ENCODE data around the gene RAD54L2.
"Not testable (repeated sequence)": the region's sequence is repeated elsewhere in the genome, so short reads cannot be mapped to it uniquely, and the experiment has no call there.

The RAD54L2 gene

DNA sequence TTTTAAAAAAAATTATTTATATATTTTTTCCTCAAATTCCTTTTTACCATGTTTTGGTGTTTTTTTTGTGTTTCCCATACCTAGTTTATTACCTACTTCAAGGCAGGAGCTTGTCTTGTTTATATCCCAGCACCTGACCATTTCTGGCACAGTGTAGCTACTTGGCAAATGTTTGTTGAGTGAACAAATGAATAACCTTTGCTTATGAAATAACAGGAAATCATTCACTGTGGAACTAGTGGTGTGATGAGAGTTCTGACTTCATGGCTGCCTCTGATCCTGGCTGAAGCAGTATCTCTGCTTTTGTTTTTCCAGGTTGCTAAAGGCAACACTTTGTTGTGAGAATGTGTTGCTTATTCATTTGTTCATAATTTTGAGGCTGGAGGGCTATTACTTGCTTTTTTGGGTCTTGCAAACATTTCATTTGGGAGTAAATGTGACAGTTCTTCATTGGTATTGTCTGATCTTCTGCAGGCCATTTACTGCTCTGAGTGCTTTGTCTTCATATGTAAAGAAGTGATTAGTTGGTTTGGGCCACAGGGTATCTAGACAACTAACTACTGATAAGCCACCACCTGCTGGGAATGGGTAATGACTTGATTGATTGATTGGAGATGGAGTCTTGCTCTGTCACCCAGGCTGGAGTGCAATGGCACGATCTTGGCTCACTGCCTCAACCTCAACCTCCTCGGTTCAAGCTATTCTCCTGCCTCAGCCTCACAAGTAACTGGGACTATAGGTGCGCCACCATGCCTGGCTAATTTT lies 5.7 kb downstream of the RAD54L2 start:
- no peak for DNase-seq

GRCh38 chr3:51547274-51547673 lies 8.8 kb downstream of the RAD54L2 start:
- DNase-seq, result no peak

GRCh38 chr3:51549311-51549710 lies 10.8 kb downstream of the RAD54L2 start:
- DNase-seq, result no peak

GRCh38 chr3:51550080-51550819 lies 11.7 kb downstream of the RAD54L2 start:
- no peak for DNase-seq

GRCh38 chr3:51557993-51558392 lies 19.5 kb downstream of the RAD54L2 start:
- no peak for DNase-seq

DNA sequence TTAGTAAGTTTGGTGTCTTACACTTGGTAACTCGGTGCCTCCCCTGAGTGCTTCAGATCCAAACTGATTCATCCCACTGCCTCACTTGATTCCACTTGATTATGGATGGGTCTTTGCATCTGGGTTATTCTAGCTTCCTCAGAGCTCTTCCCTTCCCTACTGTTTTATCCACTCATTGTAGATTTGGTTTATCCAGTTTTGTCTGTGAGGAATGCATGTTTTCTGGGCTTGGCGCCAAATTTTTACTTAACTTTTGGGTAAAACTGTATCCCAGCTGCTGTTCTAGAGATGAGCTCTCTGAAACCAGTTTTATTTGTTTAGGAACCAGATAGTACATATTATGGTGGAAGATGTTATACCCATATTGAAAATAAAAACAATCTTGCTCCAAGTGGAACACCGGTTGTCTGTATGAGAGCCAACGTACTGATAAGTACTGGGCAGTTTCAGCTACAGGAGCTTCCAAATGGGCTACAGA lies 20.9 kb downstream of the RAD54L2 start:
- DNase-seq, result no peak

GRCh38 chr3:51559961-51560360 lies 21.4 kb downstream of the RAD54L2 start:
- no peak for DNase-seq

DNA sequence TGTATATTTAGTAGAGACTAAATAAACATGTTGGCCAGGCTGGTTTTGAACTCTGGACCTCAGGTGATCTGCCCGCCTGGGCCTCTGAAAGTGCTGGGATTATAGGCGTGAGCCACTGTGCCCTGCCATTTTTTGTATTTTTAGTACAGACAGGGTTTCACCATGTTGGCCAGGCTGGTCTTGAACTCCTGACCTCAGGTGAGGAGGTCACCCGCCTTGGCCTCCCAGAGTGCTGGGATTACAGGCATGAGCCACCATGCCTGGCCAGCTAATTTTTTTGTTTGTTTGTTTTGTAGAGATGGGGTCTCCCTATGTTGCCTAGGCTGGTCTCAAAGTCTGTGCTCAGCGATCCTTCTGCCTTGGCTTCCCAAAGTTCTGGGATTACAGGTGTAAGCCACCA lies 23.9 kb downstream of the RAD54L2 start:
- not testable (repeated sequence) for DNase-seq

- no peak for DNase-seq
Observed at GRCh38 chr3:51568036-51568435, 29.5 kb downstream of the RAD54L2 start.

GRCh38 chr3:51568996-51569395 lies 30.5 kb downstream of the RAD54L2 start:
- DNase-seq, result no peak

GRCh38 chr3:51578238-51578637 lies 39.7 kb downstream of the RAD54L2 start:
- no peak for DNase-seq

GRCh38 chr3:51580418-51580817 lies 41.9 kb downstream of the RAD54L2 start:
- no peak for DNase-seq

GRCh38 chr3:51581524-51581923 lies 43.0 kb downstream of the RAD54L2 start:
- DNase-seq, result no peak

DNA sequence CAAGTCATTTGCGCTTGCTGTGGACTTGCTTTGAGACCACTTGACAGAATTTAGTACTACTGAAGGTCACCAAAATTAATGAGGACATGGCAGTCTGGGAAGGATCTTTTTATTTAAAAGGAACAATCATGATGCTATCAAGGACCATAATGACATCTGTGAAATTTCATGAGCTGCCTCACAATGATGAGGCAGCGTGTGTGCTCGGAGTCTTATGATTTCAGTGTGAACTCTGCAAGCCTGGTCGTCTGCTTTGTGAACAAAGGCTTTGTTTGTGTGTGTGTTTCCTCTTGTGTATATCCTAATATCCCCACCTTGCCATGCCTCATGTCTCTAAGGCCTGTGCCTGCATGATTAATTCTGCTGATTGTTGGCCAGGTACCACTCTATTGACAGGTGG lies 46.7 kb downstream of the RAD54L2 start:
- DNase-seq, result no peak

GRCh38 chr3:51585871-51586270 lies 47.4 kb downstream of the RAD54L2 start:
- DNase-seq, result no peak

Data from activated naive CD4-positive, alpha-beta T cell (primary cell).